Activated T-helper 9 cell treated with anti-CD3 and anti-CD28 coated beads, Interleukin-2, amount 50 U/mL, for 16 hours (primary cell): ENCODE results near the gene GNAS.
A peak's percentile ranks its signal among the peaks of the same experiment; 100 is the strongest.
"Not testable (repeated sequence)": the region's sequence is repeated elsewhere in the genome, so short reads cannot be mapped to it uniquely, and the experiment has no call there.

Source experiments
- DNase-seq: peaks from one replicate; pipeline ENCODE4 v3.0.0-alpha.2; 2020; ENCODE audit warnings: low read depth

GNAS gene

DNA sequence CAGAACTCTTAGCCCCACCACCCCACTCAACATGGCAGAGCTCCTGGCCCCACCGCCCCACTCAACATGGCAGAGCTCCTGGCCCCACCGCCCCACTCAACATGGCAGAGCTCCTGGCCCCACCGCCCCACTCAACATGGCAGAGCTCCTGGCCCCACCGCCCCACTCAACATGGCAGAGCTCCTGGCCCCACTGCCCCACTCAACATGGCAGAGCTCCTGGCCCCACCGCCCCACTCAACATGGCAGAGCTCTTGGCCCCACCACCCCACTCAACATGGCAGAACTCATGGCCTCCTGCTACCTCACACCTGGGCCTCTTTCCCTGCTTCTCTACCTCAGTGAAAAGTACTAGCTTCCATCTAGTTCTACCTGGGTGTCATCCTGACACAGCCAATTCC, 23.7 kb upstream of the GNAS start:
- DNase-seq = not testable (repeated sequence)

DNA sequence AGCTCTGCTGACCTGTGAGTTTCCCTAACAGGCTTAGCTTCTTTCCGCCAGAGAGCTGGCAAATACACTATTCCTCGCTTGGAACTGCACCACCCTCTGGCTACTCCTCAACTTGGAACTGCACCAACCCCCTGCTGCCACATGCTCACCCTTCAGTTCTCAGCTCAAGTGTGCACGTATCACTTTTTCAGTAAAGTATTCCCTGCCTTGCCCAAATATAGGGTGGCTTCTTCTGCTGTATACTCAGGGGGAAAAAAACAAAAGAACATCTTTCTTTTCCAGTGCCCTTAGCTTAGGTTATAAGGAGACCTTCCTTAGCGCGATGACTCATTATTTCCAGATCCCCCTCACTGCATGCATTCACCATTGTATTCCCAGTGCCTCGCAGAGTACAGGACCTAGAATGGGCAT, 23.0 kb upstream of the GNAS start:
- DNase-seq = no peak

DNA sequence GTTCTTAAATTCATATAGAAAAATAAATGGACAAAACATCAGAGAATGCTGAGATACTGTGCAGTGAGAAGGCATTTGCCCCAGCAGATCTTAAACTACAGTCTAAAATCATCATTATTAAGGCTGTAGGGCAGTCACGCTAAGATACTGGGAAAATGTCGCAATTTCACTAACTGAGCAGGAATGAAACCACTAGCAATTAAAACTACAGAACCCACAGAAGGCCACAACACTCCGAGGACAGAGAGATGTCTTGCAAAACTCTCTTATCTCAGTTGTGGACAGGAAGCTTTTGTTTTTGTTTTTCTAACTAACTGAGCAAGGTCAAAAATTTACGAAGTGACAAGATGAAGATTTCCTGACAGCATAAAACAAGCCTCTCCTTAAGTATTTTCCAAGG, 20.1 kb upstream of the GNAS start:
- no peak for DNase-seq

DNA sequence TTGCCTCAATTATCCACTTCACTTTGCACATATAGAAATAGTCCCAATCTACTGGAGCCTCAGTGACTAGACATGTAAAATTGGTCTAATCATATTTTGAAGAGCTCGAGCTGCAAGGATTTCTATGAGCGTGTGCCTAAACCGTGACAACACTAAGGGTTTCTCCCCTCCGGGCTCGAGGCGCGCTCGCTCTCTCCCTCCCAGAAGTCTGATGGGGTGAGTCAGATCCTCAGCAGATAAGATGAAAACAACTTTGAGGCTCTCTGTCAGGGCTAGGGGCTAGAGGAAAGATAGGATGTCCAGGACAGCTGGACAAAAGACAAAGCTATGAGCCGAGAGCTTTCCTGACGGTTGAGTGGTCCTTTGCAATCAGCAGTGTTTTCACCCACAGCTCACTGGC, 18.6 kb upstream of the GNAS start:
- DNase-seq = no peak

DNA sequence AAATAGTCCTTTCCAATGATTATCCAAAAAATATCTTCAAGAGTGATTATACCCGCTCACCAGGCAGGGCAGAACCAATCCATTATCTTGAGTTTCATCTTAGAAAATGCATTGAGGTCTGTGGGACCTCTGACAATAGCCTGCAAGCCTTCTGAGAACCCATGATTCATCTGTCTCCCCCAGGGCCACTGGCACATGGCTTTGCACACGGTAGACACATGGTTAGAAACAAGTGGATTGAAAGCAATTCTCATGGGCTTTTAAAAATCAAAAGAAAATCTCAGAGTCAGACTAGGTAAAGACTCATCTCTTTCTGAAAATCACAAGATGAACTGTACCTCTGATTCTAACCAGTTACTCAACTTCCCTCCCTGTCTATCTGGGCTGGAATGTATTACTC, 17.3 kb upstream of the GNAS start:
- DNase-seq = no peak

DNA sequence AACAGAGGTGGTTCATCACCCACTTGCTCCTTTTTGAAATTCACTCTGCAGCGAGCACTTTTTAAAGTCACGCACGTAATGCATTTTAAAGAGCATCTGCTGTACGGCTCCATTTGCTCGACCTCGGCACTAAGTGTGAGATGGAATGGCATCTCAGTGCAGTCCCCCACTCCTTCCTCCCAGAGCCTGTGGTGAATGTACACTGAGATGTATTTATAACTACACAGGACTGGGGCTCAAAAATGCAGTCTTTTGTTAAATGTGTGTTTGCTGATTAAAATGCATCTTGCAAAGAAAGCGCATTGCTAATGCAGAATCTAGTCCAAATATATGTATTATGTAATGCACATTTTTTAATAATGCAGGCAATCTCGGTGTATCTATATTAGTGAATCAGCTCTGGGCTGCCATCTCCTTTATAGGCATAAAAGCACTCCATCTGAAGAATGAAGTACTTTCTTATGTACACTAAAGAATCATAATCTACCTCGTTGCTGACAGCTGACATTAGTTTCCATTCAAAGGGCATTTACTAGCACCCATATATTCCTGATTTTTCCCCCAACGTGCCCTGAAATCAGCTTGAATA, 15.8 kb upstream of the GNAS start:
- no peak for DNase-seq

DNA sequence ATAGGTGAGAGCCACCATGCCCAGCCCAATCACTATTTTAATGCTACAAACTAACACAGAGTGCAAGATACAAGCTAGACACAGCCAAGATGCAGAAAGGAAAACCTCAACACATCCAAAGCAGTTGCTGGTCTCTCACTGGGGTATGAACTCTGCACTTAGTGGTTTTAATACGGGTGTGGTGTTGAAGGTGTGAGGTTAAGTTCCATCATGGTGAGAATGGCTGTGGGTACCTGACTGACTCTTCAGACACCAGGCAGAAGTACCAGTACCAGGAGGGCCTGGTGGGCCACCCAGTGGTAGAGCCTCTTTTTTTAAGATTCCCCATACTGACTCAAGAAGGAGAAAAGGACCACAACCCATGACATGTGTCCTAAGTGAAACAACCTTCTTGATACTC, 14.8 kb upstream of the GNAS start:
- no peak for DNase-seq

DNA sequence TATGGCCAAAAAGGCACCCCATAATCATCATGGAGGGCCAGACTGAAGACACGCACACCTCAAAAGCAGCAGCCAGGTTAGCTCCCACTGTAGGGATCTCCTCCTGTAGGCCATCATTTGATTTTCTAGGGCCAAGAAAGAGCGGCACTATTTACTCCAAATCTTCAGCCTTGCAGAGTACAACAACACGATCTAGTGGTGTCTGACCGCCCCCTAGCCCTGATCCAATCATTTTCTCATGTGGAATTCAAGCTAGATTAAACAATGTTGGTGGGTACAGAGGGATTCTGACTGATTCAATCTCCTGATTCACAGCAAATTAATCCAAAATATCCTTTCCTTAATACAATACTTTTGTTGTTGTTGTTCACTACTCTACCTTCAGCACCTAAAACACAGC, 14.3 kb upstream of the GNAS start:
- DNase-seq = no peak

DNA sequence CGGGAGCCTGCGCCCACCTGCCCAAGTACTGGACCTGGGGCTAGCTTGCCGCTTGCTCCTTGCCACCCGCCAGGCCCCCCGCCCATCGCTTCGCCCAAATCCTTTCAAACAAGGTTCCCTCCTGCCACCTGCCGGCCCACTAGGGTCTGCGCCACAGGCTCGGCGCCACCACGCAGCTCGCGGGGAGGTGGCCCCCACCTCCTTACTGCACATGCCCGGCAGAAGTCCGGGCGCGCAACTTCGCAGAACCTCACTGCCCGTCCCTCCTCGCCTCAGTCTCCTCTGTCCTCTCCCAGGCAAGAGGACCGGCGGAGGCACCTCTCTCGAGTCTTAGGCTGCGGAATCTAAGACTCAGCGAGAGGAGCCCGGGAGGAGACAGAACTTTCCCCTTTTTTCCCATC, 13.0 kb upstream of the GNAS start:
- peak; percentile 16 for DNase-seq

DNA sequence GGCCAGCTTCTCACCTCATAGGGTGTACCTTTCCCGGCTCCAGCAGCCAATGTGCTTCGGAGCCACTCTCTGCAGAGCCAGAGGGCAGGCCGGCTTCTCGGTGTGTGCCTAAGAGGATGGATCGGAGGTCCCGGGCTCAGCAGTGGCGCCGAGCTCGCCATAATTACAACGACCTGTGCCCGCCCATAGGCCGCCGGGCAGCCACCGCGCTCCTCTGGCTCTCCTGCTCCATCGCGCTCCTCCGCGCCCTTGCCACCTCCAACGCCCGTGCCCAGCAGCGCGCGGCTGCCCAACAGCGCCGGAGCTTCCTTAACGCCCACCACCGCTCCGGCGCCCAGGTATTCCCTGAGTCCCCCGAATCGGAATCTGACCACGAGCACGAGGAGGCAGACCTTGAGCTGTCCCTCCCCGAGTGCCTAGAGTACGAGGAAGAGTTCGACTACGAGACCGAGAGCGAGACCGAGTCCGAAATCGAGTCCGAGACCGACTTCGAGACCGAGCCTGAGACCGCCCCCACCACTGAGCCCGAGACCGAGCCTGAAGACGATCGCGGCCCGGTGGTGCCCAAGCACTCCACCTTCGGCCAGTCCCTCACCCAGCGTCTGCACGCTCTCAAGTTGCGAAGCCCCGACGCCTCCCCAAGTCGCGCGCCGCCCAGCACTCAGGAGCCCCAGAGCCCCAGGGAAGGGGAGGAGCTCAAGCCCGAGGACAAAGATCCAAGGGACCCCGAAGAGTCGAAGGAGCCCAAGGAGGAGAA, 12.3 kb upstream of the GNAS start:
- DNase-seq = no peak

DNA sequence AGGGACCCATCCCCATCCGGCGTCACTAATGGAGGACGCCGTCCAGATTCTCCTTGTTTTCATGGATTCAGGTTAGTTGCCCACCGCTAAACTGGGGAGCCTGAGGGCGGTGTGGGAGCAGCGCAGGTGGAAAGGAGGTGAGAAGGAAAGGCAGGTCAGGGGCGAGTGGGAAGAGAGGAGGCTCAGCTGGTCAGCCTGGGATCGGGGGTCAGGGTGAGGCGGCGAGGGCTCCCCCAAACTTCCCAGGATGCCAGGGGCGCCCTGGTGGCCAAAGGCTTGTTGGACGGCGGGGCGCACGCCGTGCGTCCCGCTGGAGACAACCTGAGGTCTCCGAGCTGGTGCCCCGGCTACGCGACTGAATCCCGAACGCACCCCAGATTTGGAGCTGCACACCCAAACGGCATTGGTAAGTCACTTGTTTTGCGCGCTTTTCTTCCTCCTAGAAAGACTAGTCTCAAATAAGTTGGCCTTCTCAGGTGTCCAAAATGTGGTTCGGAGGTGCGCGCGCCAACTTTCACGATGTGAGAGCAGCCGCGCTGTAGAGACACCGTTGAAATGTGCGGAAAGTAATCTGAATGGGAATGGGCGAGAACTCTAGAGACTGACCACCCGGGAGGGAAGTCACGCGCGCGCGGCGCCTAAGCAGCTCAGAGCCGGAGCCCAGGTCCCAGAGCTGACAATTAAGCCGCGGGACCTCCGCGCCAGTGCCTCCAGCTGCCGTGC, 11.5 kb upstream of the GNAS start:
- DNase-seq = no peak

DNA sequence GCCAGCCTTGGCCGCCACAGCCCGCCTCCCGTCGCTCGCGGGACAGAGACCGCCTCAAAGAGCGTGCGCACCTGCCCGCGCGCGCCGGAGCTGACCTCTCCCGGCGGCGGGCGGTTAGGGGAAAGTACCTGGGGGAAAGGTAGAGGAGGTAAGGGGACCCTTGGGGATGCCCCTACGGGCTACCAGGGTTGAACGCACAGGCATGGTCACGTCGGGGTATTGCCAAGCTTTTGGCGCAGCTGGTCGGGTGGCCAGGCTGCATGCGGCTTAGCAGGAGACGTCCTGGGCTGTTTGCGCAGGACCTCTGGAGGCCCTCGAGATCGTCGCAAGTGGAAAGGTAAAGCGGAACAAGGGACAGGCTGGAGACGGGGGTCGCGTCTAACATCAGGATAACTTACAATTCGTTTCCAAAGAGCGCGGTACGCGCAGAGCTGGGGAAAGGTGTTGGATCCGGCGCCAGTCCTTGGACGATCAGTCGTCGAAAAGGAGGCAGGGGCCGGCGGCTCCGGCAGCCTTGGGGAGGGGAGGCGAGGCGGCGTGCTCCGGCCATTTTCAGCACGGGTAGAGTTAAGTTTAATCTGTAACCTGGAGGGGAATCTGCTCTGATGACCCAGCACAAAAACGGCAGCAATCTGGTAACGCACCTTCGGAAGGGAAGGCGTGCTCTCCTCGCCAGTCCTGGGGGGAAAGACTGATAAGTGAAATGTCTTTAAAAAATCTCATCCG, 10.8 kb upstream of the GNAS start:
- DNase-seq = no peak

DNA sequence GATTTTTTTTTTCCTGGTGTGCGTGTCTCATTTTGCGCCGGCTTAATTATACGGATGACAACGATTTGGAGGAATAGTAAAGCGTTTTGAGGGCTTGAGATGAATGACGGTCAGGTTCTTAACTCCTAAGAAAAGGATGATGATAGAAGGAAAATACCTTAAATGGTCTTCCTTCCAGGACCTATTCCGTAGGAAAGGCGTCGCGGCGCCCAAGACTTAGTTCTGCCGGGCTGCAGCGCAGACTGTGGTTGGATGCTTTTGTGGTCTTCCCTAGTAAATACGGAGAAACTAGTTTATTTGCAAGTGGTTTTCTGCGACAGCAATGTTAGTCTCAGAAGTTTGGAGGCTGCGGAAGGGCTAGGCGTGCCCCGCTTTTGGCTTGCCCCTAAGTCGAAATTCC, 10.2 kb upstream of the GNAS start:
- no peak for DNase-seq

DNA sequence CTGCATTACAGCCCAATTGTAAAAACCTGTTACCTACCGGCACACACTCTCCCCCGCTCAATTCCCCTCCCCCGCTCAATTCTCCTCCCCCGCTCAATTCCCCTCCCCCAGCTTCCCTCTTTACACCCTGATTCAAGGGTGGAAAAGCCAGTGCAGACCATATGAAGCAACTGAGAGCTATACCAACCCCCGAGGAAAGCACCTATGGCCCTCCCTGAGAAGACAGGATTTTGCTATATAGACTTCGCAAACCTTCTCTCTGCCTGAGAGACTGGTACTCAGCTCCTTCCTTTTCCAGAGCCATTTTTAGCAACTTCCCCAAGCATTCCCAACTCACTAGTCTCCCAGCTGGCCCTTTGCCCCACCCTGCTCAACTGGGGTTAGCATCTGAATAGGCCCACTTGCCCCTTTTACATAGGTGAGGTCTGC, 9.4 kb upstream of the GNAS start:
- DNase-seq = no peak

DNA sequence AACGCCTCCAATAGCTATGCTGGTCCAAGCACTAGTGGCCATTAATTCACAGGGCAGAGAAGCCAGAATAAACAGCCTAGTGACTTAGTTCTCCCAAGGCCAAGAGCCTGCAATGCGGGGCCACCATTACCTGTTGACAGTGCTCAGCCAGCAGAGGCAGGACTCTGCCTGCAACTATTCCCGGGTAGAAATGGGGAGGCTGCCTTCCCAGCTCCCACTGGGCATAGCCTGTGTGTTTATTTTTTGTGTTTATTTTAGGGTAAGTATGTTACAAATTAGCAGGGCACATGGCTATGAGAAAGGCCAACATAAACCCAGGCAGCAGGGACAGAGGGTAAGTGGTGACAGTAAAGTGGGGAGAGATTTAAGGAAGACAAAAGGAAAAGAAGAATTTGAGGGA, 6.8 kb upstream of the GNAS start:
- DNase-seq = no peak

DNA sequence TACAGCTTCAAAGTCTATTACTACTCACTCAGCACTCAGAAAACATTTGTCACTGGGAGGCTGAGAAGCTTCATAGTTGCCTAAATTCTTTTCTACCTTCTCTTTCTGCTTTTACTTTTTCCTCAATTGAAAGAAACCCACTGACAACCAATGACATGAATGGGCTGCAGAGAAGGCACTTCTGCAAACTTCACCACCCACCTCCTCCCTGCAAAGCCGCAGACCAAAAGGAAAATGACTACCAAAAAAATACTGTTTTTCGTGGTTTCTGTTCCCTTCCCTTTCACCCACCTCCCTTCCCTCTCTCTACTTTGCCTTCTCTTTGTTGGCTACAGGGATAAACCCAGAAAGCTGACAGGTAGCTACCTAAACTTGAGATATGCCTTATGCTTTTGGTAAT, 5.1 kb upstream of the GNAS start:
- no peak for DNase-seq

DNA sequence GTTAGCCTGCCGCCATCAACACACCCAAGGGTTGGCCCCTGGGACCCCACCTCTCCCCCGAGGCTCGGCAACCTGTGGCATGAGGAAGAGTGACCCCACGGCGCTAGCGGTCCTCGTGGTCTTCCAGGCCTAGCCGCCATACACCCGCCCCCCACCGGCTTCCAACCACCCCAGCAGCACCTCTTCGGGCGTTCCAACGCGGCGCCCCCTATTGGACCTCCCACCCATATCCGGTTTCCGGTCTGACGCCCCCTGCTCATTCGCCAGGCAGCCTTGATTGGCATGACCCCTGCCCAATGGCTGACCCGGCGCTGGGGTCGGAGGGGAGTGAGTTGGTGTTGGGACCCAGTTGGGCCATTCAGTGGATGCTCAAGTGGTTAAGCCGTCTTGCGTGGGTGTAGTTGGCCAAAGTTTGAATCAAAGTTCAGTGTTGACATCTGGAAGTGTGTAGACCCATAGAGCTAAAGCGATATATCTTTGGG, 1.8 kb upstream of the GNAS start, which contains the start of gene GNAS-AS1:
TSS of gene GNAS-AS1 (minus strand) at position 210 of the 482 bp plus-strand sequence.
- peak; percentile 64 for DNase-seq

DNA sequence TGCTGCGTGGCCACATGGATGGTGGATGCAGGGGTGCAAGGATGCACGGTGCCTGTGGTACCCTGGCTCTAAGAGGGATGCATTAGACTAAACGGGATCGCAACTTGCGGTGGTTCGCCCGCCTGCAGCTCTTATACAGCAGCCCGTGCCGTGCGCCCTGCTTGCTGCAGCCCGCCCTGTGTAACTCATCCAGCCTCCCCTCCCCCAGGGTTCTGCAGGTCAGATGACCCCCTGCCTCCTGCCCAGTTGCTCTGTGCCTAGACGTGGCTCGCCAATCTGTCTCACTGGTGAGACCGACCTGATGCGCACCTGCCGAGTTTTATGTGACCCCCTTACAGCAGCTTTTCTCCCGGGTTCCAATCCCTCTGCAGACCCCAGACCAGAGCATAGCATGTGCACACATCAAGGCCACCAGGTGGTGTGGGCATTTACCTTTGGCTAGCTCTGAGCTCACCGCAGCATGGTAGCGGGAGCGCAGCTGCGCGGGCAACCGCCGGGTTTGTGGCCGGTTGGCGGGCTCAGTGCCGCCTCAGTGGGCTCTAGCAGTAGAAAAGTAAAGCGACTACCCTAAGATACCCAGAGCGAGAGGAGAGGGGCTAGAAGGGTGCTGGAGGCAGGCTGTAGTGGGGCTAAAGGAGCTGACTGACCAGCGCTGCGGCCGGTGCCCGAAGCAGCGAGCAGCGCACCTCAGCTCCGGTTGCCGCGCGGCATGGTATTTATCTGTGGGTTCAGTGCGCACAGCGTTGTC, 1.1 kb upstream of the GNAS start:
- no peak for DNase-seq

DNA sequence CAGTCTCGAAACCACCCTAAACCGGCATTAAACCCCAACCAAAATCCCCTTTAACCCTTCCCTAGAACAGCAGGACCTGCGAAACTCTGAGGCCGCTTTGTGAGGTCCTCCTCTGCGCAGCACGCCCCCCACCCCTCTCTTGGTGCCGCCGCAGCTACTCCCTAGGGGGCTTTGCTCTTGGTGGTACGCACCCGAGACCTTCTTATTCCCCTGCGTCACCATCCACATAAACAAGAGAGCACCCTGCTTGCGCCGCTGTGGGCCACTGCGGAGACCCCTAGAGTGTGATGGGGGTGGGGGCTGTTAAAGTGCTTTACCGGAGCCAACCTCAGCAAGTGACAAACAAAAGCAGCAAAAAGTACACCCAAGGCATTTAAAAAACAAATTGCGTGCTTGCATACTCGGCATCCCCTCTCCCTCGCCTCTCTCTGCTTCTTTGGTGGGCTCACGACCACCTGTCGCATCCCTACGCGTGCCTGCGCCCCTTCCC, 502 bp upstream of the GNAS start:
- no peak for DNase-seq

DNA sequence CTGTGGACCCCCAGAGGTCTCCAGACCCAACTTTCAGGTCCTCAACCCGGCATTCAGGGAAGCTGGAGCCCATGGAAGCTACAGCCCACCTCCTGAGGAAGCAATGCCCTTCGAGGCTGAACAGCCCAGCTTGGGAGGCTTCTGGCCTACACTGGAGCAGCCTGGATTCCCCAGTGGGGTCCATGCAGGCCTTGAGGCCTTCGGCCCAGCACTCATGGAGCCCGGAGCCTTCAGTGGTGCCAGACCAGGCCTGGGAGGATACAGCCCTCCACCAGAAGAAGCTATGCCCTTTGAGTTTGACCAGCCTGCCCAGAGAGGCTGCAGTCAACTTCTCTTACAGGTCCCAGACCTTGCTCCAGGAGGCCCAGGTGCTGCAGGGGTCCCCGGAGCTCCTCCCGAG, 950 bp downstream of the GNAS start:
- DNase-seq = no peak

DNA sequence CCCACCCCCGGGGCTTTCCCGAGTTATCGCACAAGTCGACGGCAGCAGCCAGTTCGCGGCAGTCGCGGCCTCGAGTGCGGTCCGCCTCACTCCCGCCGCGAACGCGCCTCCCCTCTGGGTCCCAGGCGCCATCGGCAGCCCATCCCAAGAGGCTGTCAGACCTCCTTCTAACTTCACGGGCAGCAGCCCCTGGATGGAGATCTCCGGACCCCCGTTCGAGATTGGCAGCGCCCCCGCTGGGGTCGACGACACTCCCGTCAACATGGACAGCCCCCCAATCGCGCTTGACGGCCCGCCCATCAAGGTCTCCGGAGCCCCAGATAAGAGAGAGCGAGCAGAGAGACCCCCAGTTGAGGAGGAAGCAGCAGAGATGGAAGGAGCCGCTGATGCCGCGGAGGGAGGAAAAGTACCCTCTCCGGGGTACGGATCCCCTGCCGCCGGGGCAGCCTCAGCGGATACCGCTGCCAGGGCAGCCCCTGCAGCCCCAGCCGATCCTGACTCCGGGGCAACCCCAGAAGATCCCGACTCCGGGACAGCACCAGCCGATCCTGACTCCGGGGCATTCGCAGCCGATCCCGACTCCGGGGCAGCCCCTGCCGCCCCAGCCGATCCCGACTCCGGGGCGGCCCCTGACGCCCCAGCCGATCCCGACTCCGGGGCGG, 1.6 kb downstream of the GNAS start:
- DNase-seq = no peak
